ENCODE results near the gene TBC1D22A.

DNA sequence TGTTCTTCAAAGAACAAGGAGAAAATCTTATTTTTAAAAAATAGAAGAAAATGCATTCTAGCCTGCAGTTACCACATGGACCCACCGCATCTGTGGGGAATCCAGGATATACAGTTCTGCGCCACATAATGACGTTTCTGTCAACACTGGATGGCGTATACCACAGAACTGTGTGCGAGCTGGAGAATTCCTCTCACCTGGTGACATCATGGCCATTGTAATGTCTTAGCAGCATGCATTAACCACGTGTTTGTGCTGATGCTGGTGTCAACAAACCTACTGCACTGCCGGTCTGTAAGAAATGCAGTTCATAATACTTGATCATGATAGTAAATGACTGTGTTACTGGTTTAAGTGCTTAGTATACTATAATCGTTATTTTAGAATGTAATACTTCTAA lies 174.7 kb downstream of the TBC1D22A start:
- TF ChIP-seq, protein P1, sequence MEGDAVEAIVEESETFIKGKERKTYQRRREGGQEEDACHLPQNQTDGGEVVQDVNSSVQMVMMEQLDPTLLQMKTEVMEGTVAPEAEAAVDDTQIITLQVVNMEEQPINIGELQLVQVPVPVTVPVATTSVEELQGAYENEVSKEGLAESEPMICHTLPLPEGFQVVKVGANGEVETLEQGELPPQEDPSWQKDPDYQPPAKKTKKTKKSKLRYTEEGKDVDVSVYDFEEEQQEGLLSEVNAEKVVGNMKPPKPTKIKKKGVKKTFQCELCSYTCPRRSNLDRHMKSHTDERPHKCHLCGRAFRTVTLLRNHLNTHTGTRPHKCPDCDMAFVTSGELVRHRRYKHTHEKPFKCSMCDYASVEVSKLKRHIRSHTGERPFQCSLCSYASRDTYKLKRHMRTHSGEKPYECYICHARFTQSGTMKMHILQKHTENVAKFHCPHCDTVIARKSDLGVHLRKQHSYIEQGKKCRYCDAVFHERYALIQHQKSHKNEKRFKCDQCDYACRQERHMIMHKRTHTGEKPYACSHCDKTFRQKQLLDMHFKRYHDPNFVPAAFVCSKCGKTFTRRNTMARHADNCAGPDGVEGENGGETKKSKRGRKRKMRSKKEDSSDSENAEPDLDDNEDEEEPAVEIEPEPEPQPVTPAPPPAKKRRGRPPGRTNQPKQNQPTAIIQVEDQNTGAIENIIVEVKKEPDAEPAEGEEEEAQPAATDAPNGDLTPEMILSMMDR (optimal IDR thresholded peaks at IDR 0.05 in 1 of 3, IDR thresholded peaks at IDR 0.05 in 1 of 3, conservative IDR thresholded peaks at IDR 0.05 in 1 of 3; ENCODE audit: extremely low read depth in 1 of 3, insufficient read depth in 2 of 3, low read length in 3 of 3), result no peak
- TF ChIP-seq EZH2 (IDR thresholded peaks at IDR 0.05; ENCODE audit: low read length), result no peak

Data from keratinocyte (primary cell).